ENCODE measurements around the gene GPBP1.

GRCh38 chr5:57303985-57304384 lies 130.1 kb downstream of the GPBP1 start:
- TF ChIP-seq CTCF (IDR thresholded peaks at IDR 0.05) (no peak), ZFX (IDR thresholded peaks at IDR 0.05; ENCODE audit: borderline replicate concordance) (no peak)
